ENCODE results near the gene ZSCAN18.

Gene ZSCAN18

GRCh38 chr19:58085348-58085875, 12.6 kb downstream of the ZSCAN18 start:
- DNase-seq = no peak

- DNase-seq = no peak
Measured at GRCh38 chr19:58084596-58085347, 13.3 kb downstream of the ZSCAN18 start.

GRCh38 chr19:58083021-58083420, 15.0 kb downstream of the ZSCAN18 start:
- DNase-seq = no peak

GRCh38 chr19:58079792-58080191, 18.2 kb downstream of the ZSCAN18 start:
- no peak for DNase-seq

- no peak for DNase-seq
Measured at GRCh38 chr19:58067240-58067912, 30.7 kb downstream of the ZSCAN18 start.

GRCh38 chr19:58063712-58064111, 34.3 kb downstream of the ZSCAN18 start:
- no peak for DNase-seq

GRCh38 chr19:58060231-58060630, 37.8 kb downstream of the ZSCAN18 start:
- DNase-seq = no peak

GRCh38 chr19:58059671-58060078, 38.4 kb downstream of the ZSCAN18 start:
- DNase-seq = no peak

- peak; percentile 48 for DNase-seq
Measured at GRCh38 chr19:58059003-58059670, 38.9 kb downstream of the ZSCAN18 start, which contains the start of gene ZNF135. Gene ZNF135 (plus strand): TSS chr19:58059282. CDS start chr19:58060003, 721 bp downstream.

GRCh38 chr19:58058467-58058866, 39.6 kb downstream of the ZSCAN18 start:
- no peak for DNase-seq

- no peak for DNase-seq
Measured at GRCh38 chr19:58056861-58057260, 41.2 kb downstream of the ZSCAN18 start.

GRCh38 chr19:58056261-58056660, 41.8 kb downstream of the ZSCAN18 start:
- no peak for DNase-seq

GRCh38 chr19:58054901-58055874, 42.8 kb downstream of the ZSCAN18 start:
- no peak for DNase-seq

- DNase-seq = no peak
Measured at GRCh38 chr19:58053480-58054156, 44.4 kb downstream of the ZSCAN18 start.

- no peak for DNase-seq
Measured at GRCh38 chr19:58052256-58052655, 45.8 kb downstream of the ZSCAN18 start.

GRCh38 chr19:58047672-58048071, 50.4 kb downstream of the ZSCAN18 start:
- no peak for DNase-seq

GRCh38 chr19:58046856-58047255, 51.2 kb downstream of the ZSCAN18 start:
- no peak for DNase-seq

- DNase-seq = no peak
Measured at GRCh38 chr19:58045411-58046050, 52.5 kb downstream of the ZSCAN18 start.

GRCh38 chr19:58044886-58045285, 53.1 kb downstream of the ZSCAN18 start:
- no peak for DNase-seq

GRCh38 chr19:58044391-58044790, 53.6 kb downstream of the ZSCAN18 start:
- DNase-seq = no peak

All from suppressor macrophage treated with lipopolysaccharide for 4 hours (primary cell).